NK-92 (cell line): ENCODE measurements around the gene MESD.

ENCODE experiments used
- DNase-seq: peaks from one replicate; lab custom pipeline; 2025; ENCODE audit not compliant: unreplicated experiment; lab: John Stamatoyannopoulos, UW

The MESD gene

GRCh38 chr15:80992006-80992405 lies 2.4 kb upstream of the MESD start:
- no peak for DNase-seq

- DNase-seq, result no peak
These were observed 1.8 kb upstream of the MESD start for GRCh38 chr15:80991421-80991820.

GRCh38 chr15:80990955-80991354 lies 1.3 kb upstream of the MESD start:
- DNase-seq, result no peak

DNA sequence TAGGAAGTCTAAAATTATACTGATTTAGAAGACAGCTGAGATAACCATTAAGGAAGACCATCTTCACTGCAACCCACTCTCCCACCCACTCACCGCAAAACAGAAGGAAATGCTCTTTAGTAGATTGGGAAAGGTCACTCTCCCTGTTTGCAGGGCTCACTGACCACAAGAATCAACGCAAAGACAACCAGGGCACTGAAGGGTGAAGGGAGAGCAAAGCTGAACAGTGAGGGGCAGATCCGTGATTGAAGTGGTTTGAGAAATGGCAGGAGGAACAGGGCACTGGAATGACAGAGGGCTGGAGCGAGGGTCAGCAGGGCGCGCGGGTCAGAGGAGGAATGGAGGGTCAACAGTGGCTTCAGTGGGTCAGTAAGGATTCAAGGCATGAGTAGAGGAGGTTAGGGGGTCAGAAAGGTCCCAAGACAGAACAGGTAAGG lies 520 bp downstream of the MESD start:
- no peak for DNase-seq

DNA sequence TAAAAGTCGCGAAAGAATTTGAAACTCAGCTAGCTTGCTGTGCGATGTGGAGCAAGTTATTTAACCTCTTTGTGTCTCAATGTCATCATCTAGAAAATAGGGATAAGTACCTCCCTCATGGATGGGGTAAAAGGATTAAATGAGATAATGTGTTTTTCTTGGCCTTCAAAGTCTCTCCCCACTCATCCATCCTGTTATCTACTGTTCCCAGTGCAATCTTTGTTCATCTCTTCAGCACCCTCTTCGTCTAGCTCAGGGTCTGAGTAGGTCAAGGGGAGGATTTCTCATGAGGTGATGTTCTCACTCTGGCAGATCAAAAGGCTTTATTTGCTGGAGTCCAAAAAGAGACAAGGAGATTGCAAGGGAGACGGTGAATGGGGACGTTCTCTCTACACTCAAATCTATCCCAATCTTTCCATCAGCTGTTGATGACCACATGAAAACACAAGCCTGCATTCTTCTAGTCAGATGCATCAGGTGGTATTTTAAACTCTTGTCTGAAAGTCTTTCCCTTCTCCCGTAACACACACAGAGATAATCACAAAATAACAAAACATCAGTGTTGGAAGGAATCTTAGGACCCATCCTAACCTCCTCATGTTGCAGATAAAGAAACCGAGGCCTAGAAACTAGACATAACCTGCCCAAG lies 1.3 kb downstream of the MESD start:
- DNase-seq, result no peak

DNA sequence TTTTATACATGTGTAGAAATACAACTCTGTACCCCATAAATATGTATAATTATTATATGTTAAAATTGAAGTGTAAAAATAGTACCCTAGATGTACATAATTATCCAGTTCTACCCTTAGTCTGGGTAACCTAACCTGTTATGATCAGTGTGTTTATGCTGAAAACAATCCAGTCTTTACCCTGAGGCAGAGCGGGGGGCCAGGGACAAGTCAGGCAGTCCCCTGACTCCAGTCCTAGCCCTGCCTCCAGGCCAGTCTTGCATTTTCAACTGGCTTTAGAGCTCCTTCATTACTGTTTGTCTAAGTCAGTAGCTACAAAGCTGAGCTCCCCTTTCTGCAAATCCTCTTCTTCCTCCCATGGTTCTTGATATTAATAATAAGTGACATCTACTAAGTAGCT lies 3.1 kb downstream of the MESD start:
- DNase-seq, result no peak

DNA sequence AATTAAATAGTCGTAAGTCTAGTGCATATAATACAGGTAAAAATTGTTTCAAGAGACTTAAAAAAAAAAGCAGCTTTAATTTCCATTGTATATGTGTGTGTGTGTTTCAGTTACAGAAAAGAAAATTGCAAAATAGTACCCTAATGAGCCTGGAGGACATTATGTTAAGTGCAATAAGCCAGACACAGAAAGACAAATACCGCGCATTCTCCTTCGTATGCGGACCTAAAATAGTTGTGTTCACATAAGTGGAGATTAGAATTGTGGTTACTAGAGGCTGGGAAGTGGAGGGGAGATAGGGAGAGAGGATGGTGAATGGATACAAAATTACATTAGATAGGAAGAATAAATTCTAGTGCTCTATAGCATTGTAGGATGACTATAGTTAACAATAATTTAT lies 3.6 kb downstream of the MESD start:
- DNase-seq, result no peak

DNA sequence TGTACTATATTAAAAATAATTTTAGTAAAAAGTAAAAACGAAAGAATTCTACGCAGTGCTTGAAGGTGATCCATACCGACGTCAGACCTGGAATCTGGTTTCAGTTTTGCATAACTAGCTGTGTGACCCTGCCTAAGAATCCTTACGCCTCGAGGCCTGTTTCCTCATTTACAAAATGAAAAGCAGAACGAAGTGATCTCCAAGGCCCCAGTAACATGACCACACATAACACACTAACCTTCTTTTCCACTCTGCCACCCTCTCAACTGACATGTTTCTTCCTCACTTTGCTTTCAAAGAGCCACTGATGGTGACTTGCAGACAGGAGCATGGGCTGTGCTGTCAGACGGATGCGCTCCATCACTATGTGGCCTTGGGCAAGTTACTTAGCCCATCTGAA lies 4.8 kb downstream of the MESD start:
- DNase-seq, result no peak

- no peak for DNase-seq
These were observed 6.8 kb downstream of the MESD start for GRCh38 chr15:80982839-80983238.

DNA sequence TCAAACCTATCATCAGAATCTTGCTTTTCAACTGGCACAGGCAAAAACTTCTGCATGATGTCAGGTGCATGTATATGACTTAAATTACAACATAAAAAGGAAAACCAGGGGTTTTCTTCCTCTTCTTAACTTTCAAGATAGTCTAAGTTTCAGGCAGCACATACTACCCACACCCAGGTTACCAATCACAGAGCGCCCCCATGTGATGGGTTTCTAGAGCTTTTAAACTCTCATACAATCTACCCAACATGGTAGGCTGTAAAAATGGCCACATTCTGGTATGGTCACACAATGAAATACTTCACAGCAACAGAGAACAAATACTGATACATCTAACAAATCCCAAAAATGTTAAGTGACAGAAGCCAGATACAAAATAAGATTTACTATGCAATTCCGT lies 7.4 kb downstream of the MESD start:
- no peak for DNase-seq

DNA sequence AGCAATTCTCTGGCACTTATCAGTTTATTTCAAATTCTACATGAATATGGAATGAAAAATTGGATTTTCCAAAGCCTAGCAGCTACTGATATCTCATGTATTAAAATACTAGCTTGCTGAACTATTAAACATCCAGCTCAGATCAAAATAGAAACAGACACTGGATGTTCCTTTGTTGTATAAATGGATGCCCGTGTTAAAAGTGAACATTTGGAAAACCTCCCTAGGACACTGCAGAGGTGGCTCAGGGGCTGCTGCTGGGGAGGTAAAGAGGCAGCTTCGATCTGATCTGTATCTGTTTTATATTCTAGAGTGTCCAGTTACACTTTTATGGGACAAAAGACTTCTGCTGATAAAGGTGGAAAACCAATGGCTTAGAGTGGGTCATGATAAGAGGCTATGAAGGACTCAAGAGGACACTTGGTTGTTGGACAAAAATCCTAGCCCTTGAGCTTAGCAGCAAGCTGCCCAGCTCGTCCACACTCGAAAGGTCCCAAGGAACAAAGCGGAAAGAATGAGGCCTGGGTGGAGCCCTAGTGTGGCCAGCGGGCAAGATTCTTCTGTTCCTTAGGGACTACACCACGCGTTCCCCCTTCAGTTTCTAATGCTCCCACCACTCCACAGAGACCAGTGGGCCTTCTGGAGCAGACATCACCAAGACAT lies 9.9 kb downstream of the MESD start:
- no peak for DNase-seq

GRCh38 chr15:80978685-80979329 lies 10.8 kb downstream of the MESD start:
- no peak for DNase-seq

DNA sequence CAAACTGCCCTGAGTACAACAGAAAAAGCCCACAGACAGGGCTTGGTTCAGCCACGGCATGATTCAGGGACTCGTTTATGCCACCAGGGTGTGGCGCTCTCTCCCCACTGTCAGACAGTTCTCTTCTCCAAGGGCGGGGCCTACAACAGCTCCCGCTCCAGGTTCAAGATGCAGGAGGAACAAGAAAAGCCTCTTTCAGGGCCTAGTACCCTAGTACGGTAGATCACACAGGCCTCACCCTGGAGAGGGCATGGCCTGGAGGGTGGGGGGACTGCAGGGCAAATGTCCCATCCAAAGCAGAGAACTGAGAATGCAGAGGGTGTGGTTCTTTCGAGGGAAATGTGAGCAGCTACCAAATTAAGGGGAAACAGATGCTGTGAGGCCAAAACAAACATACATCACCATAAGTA lies 12.0 kb downstream of the MESD start:
- DNase-seq, result no peak

GRCh38 chr15:80976851-80977250 lies 12.8 kb downstream of the MESD start:
- no peak for DNase-seq

DNA sequence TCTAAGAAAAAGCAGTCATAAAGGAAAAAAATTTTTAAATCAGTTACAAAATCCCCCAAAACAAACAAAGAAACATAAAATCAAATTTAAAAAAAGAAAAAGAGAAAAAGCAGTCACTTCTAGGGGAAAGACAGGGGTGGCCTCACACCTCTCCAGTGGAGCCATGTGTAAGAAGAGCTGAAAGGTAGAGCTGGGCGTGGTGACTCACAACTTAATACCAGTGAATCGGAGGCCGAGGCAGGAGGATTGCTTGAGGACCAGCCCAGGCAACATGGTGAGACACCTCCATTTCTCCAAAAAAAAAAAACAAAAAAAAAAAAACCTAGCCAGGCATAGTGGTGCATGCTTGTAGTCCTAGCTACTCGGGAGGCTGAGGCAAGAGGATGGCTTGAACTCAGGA lies 14.7 kb downstream of the MESD start:
- DNase-seq, result no peak

DNA sequence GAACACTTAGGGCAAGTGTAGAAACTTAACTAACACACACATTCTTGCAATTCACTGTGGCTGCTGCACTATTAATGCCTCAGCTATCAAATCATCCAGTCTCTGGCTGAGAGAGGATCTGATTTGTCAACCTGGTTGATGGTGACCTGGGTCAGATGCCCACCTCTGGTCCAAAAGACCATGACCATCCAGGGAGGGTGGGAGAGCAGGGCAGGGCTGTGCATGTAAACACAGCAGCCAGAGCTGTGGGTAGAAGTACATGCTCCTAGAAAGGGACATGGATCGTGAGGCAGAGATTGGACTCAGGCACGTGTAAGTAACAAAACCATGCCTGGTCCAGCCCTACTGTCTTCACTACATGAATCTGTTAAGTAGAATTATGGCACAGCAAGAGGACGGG lies 17.3 kb downstream of the MESD start:
- no peak for DNase-seq

- no peak for DNase-seq
These were observed 18.5 kb downstream of the MESD start for GRCh38 chr15:80971143-80971542.

DNA sequence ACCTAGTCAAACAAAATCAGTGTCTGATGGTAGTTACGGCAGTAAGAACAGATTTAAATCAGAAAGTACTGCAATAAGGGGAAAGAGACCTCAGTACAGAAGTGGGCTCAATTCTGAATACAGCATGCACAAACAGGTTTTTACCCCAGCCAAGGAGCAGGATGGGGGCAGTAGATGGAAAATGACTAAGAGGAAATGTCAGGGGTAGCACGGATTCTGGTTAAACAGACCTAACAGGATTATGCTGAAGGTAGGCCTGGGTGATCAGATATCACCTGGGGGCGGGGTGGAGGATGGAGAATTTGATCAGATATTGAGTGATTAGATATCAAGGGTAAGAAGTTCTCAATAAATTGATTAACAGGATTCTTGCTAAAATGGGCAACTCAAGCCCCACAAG lies 19.0 kb downstream of the MESD start:
- no peak for DNase-seq

GRCh38 chr15:80970018-80970657 lies 19.5 kb downstream of the MESD start:
- no peak for DNase-seq

GRCh38 chr15:80969316-80969715 lies 20.3 kb downstream of the MESD start:
- no peak for DNase-seq

- DNase-seq, result no peak
These were observed 21.6 kb downstream of the MESD start for GRCh38 chr15:80967991-80968510.

- no peak for DNase-seq
These were observed 22.2 kb downstream of the MESD start for GRCh38 chr15:80967451-80967850.
